ENCODE data around the gene IRX1.

Gene IRX1

GRCh38 chr5:3601061-3601710, 5.6 kb downstream of the IRX1 start:
- no peak for DNase-seq

GRCh38 chr5:3601911-3602782, 6.5 kb downstream of the IRX1 start:
- DNase-seq, result no peak

GRCh38 chr5:3602785-3603502, 7.3 kb downstream of the IRX1 start:
- no peak for DNase-seq

GRCh38 chr5:3604501-3604900, 8.9 kb downstream of the IRX1 start:
- no peak for DNase-seq

GRCh38 chr5:3605298-3606010, 9.8 kb downstream of the IRX1 start:
- DNase-seq, result no peak

- no peak for DNase-seq
Measured at GRCh38 chr5:3606121-3606831, 10.6 kb downstream of the IRX1 start.

- DNase-seq, result no peak
Measured at GRCh38 chr5:3607541-3608181, 12.0 kb downstream of the IRX1 start.

GRCh38 chr5:3609120-3609681, 13.6 kb downstream of the IRX1 start:
- DNase-seq, result no peak

- no peak for DNase-seq
Measured at GRCh38 chr5:3612591-3613042, 17.0 kb downstream of the IRX1 start.

- no peak for DNase-seq
Measured at GRCh38 chr5:3613726-3614125, 18.1 kb downstream of the IRX1 start.

GRCh38 chr5:3615217-3615616, 19.6 kb downstream of the IRX1 start:
- no peak for DNase-seq

GRCh38 chr5:3615829-3616228, 20.2 kb downstream of the IRX1 start:
- no peak for DNase-seq

GRCh38 chr5:3619579-3619978, 23.9 kb downstream of the IRX1 start:
- no peak for DNase-seq

GRCh38 chr5:3622961-3623360, 27.3 kb downstream of the IRX1 start:
- DNase-seq, result no peak

- DNase-seq, result no peak
Measured at GRCh38 chr5:3625626-3626025, 30.0 kb downstream of the IRX1 start.

- no peak for DNase-seq
Measured at GRCh38 chr5:3634061-3634460, 38.4 kb downstream of the IRX1 start.

- DNase-seq, result no peak
Measured at GRCh38 chr5:3639175-3639574, 43.5 kb downstream of the IRX1 start.

- DNase-seq, result no peak
Measured at GRCh38 chr5:3642231-3642630, 46.6 kb downstream of the IRX1 start.

- DNase-seq, result no peak
Measured at GRCh38 chr5:3650320-3650719, 54.7 kb downstream of the IRX1 start.

GRCh38 chr5:3650868-3651267, 55.2 kb downstream of the IRX1 start:
- DNase-seq, result no peak

All from activated CD4-positive, alpha-beta T cell treated with anti-CD3 and anti-CD28 coated beads, Interleukin-2, amount 50 U/mL, for 1 hour (primary cell).